Tibial nerve (tissue), 4 donors: Measurements from ENCODE around the gene DIP2B. TPM values are rescaled to one million over a fixed set of nuclear protein-coding genes. Genes with fewer than 3 reads are reported as not detected.
"Not testable (repeated sequence)": the region's sequence is repeated elsewhere in the genome, so short reads cannot be mapped to it uniquely, and the experiment has no call there.

Source experiments
- DNase-seq, 2 donors: peaks; one replicate each; pipeline ENCODE4 v3.0.0-alpha.2; 2019; ENCODE audit warnings: low spot score in 2 of 2
- H3K27ac ChIP-seq, 4 donors: fragments of 200-600 bp; sonication (generic) in 3 of 4; one replicate each; pipeline ENCODE4 v1.5.1; 2017 to 2019; ENCODE audit warnings: mild to moderate bottlenecking in 1 of 4
- H3K27me3 ChIP-seq, 2 donors: fragments of 200-600 bp; sonication (generic) in 1 of 2; one replicate each; pipeline versions ENCODE4 v1.5.1 to v1.6.0; 2017 to 2019
- H3K36me3 ChIP-seq, 3 donors: fragments of 200-600 bp; sonication (generic); one replicate each; pipeline ENCODE4 v1.5.1; 2018 to 2019
- H3K4me1 ChIP-seq, 4 donors: fragments of 200-600 bp; sonication (generic) in 3 of 4; one replicate each; pipeline ENCODE4 v1.5.1; 2017 to 2019
- H3K4me3 ChIP-seq, 4 donors: fragments of 200-600 bp; sonication (generic) in 3 of 4; one replicate each; pipeline ENCODE4 v1.5.1; 2017 to 2019; ENCODE audit warnings: mild to moderate bottlenecking in 1 of 4, moderate library complexity in 1 of 4
- H3K9me3 ChIP-seq, 4 donors: fragments of 200-600 bp; sonication (generic) in 3 of 4; one replicate each; pipeline ENCODE4 v1.5.1; 2017 to 2019
- CTCF ChIP-seq, 5 experiments: fragments of 200-600 bp in 3 of 5; fragments of 450-650 bp in 2 of 5; sonication (generic) in 3 of 5; IDR thresholded peaks; one replicate each; pipeline ENCODE4 v1.5.1; 2016 to 2019; ENCODE audit warnings: antibody characterized with exemption in 5 of 5, mild to moderate bottlenecking in 3 of 5, moderate library complexity in 2 of 5
- EP300 ChIP-seq, 2 donors: sonication (generic); formaldehyde crosslinking; IDR thresholded peaks; one replicate each; pipeline ENCODE4 v1.6.1; 2017; ENCODE audit warnings: antibody characterized with exemption in 2 of 2, mild to moderate bottlenecking in 1 of 2
- POLR2A ChIP-seq, 2 donors: fragments of 450-650 bp; IDR thresholded peaks; one replicate each; pipeline ENCODE4 v1.6.1; 2017; ENCODE audit warnings: antibody characterized with exemption in 2 of 2, mild to moderate bottlenecking in 2 of 2, moderate library complexity in 2 of 2
- WGBS, 2 donors: methylation state at CpG; one replicate each; pipeline ENCODE4 v1.1.5; 2018; 5-methylcytosine and 5-hydroxymethylcytosine counted together
- total RNA-seq, 4 donors: library from RNA; depleted of rRNA; stranded (reverse); fragments of >200 nt; gene quantifications; one replicate each; pipeline ENCODE4 v1.1.0, GENCODE V29; 2016

The DIP2B gene
- total RNA-seq, 4 donors from 2014 or later = 38.6 to 59.0 (median 44.8) TPM

DNA sequence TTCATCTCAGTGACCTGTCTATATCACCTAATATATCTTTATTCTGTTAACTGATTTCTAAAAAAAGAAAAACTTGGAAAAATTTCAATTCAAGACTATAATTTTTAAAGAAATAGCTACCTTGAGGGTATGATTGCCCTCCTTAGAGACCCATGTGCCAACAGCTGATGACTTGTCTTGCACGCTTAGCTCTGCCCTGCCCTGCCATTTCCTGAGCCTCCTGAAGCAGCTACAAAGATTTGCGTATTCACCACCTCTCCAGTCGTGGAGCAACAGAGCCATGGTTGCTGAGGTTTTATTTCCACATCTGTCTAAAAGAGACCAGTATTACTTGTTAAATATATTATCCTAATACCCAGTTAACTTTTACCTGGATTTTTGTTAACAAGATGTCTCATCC lies 167.4 kb downstream of the DIP2B start:
- WGBS, 2 donors = 80 to 86% methylated on average over 3 of the region's 3 CpGs
- TF ChIP-seq CTCF (IDR thresholded peaks at IDR 0.05) = no peak
- no peak for TF ChIP-seq EP300 (IDR thresholded peaks at IDR 0.05)
- no peak for TF ChIP-seq POLR2A (IDR thresholded peaks at IDR 0.05)
- Histone ChIP-seq H3K27ac (no peak overlapping the region), H3K4me3 (no peak overlapping the region), H3K4me1 (peaks cover 0 to 7% (median 0%) of the 10 kb centered on the region in 4 donors), H3K27me3 (no peaks in the 10 kb centered on the region), H3K9me3 (no peaks in the 10 kb centered on the region), H3K36me3 (peaks cover 0 to 38% (median 0%) of the 10 kb centered on the region in 3 donors)
- no peak for DNase-seq

- 48 to 55% methylated on average over 4 of the region's 4 CpGs for WGBS, 2 donors
- Histone ChIP-seq H3K36me3 (peaks cover 3 to 48% (median 3%) of the 10 kb centered on the region in 3 donors), H3K27ac (no peak overlapping the region), H3K4me1 (peaks cover 0 to 16% (median 4%) of the 10 kb centered on the region in 4 donors), H3K4me3 (no peak overlapping the region), H3K9me3 (no peaks in the 10 kb centered on the region), H3K27me3 (no peaks in the 10 kb centered on the region)
- no peak for DNase-seq
- TF ChIP-seq EP300 (IDR thresholded peaks at IDR 0.05) = no peak
- TF ChIP-seq POLR2A (IDR thresholded peaks at IDR 0.05) = no peak
- no peak for TF ChIP-seq CTCF (IDR thresholded peaks at IDR 0.05)
These were observed 172.0 kb downstream of the DIP2B start for GRCh38 chr12:50676756-50677155.

- Histone ChIP-seq H3K27me3 (no peaks in the 10 kb centered on the region), H3K9me3 (no peaks in the 10 kb centered on the region), H3K4me3 (no peak overlapping the region), H3K4me1 (peaks cover 0 to 16% (median 4%) of the 10 kb centered on the region in 4 donors), H3K36me3 (peaks cover 3 to 58% (median 3%) of the 10 kb centered on the region in 3 donors), H3K27ac (peak overlapping the region in 1 of 4 donors; percentile 34)
- TF ChIP-seq EP300 (IDR thresholded peaks at IDR 0.05) = no peak
- DNase-seq = peak in 1 of 2 donors; percentile 37
- 20 to 24% methylated on average over 3 of the region's 3 CpGs for WGBS, 2 donors
These were observed 173.1 kb downstream of the DIP2B start for GRCh38 chr12:50677858-50678257.

- Histone ChIP-seq H3K4me3 (no peak overlapping the region), H3K36me3 (peaks cover 3 to 67% (median 3%) of the 10 kb centered on the region in 3 donors), H3K27ac (no peak overlapping the region), H3K27me3 (no peaks in the 10 kb centered on the region), H3K4me1 (peaks cover 0 to 16% (median 4%) of the 10 kb centered on the region in 4 donors), H3K9me3 (no peaks in the 10 kb centered on the region)
- WGBS, 2 donors = 48 to 70% methylated on average over 4 of the region's 4 CpGs
- no peak for TF ChIP-seq EP300 (IDR thresholded peaks at IDR 0.05)
- TF ChIP-seq POLR2A (IDR thresholded peaks at IDR 0.05) = no peak
- TF ChIP-seq CTCF (IDR thresholded peaks at IDR 0.05) = no peak
- DNase-seq = no peak
These were observed 174.0 kb downstream of the DIP2B start for GRCh38 chr12:50678650-50679365.

DNA sequence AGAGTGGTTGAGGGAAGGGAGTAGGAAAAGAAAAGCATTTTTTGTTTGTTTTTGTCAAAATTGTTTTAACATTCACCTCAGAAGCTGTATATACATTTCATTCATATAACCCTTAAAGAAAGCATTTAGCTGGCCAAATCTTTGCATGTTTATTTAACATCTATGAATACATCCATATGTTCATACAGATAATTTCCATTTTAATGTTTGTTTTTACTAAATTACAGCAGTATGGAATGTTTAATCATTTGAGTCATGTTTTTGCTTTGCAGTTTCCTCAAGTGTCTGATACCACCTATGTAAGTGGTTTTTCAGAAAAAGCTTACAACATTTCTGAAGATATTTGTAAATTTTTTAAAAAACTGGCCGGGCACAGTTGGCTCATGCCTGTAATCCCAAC lies 174.8 kb downstream of the DIP2B start:
- 76 to 89% methylated on average over 1 of the region's 1 CpG for WGBS, 2 donors
- no peak for DNase-seq
- Histone ChIP-seq H3K36me3 (peaks cover 3 to 71% (median 3%) of the 10 kb centered on the region in 3 donors), H3K4me1 (peaks cover 0 to 16% (median 4%) of the 10 kb centered on the region in 4 donors), H3K27ac (peak overlapping the region in 1 of 4 donors; percentile 16), H3K27me3 (no peaks in the 10 kb centered on the region), H3K9me3 (no peaks in the 10 kb centered on the region), H3K4me3 (no peak overlapping the region)
- TF ChIP-seq CTCF (IDR thresholded peaks at IDR 0.05) (no peak), POLR2A (IDR thresholded peaks at IDR 0.05) (no peak), EP300 (IDR thresholded peaks at IDR 0.05) (no peak)

GRCh38 chr12:50681064-50681463 lies 176.3 kb downstream of the DIP2B start:
- H3K27me3 ChIP-seq, H3K9me3 ChIP-seq, H3K27ac ChIP-seq, DNase-seq, H3K4me3 ChIP-seq: not testable (repeated sequence)
- H3K4me1 ChIP-seq = peaks cover 0 to 16% (median 4%) of the 10 kb centered on the region in 4 donors
- WGBS, 2 donors = 95 to 100% methylated on average over 3 of the region's 3 CpGs
- peaks cover 3 to 61% (median 3%) of the 10 kb centered on the region in 3 donors for H3K36me3 ChIP-seq
